CD4-positive, alpha-beta memory T cell (primary cell): ENCODE results near the gene PJVK. TPM values are rescaled to one million over a fixed set of nuclear protein-coding genes. Genes with fewer than 3 reads are reported as not detected.
A peak's percentile ranks its signal among the peaks of the same experiment; 100 is the strongest.

Source experiments
- CTCF ChIA-PET: fragments of 350-600 bp; sonication (Branson Sonifier 250); formaldehyde crosslinking; loops from one replicate; lab custom pipeline; 2021; ENCODE audit warnings: inconsistent platforms; ENCODE audit not compliant: partially characterized antibody; lab: Charles Lee
- POLR2A ChIA-PET: fragments of 350-600 bp; sonication (Branson Sonifier 250); formaldehyde crosslinking; loops from one replicate; lab custom pipeline; 2021; ENCODE audit not compliant: partially characterized antibody; lab: Charles Lee
- DNase-seq, 5 donors: peaks; one replicate each; pipeline versions ENCODE4 v3.0.0 to v3.0.0-alpha.2; 2020 to 2022; ENCODE audit warnings: mixed read lengths in 1 of 5
- H3K27ac ChIP-seq: one replicate; pipeline ENCODE4 v1.7.0; 2013; ENCODE audit warnings: low read depth, low read length
- H3K27me3 ChIP-seq: 2 replicates; pipeline ENCODE4 v1.7.0; 2013; ENCODE audit warnings: mild to moderate bottlenecking, low read length, moderate library complexity; ENCODE audit not compliant: insufficient read depth
- H3K36me3 ChIP-seq: 2 replicates; pipeline ENCODE4 v1.7.0; 2013; ENCODE audit warnings: mild to moderate bottlenecking, low read length, moderate library complexity; ENCODE audit not compliant: insufficient read depth
- H3K4me1 ChIP-seq: 2 replicates; pipeline ENCODE4 v1.7.0; 2013; ENCODE audit warnings: mild to moderate bottlenecking, low read length, moderate library complexity; ENCODE audit not compliant: insufficient read depth
- H3K4me3 ChIP-seq, 2 donors: one replicate each; pipeline ENCODE4 v1.7.0; 2013; ENCODE audit warnings: low read length in 2 of 2, mild to moderate bottlenecking in 1 of 2
- H3K9me3 ChIP-seq, 2 donors: one replicate each; pipeline ENCODE4 v1.7.0; 2013; ENCODE audit warnings: low read length in 2 of 2, control low read depth in 1 of 2; ENCODE audit not compliant: control insufficient read depth in 1 of 2
- H3K27ac Mint-ChIP-seq, 7 donors: one replicate each; pipeline ENCODE4 v1.8.0; 2020 to 2021; ENCODE audit warnings: mixed read lengths in 7 of 7, mild to moderate bottlenecking in 6 of 7, inconsistent platforms in 3 of 7, moderate library complexity in 3 of 7
- H3K27me3 Mint-ChIP-seq, 2 donors: one replicate each; pipeline ENCODE4 v1.8.0; 2020 to 2021; ENCODE audit warnings: mixed read lengths in 2 of 2
- H3K36me3 Mint-ChIP-seq, 2 donors: one replicate each; pipeline ENCODE4 v1.8.0; 2020 to 2021; ENCODE audit warnings: mixed read lengths in 2 of 2, inconsistent platforms in 1 of 2, mild to moderate bottlenecking in 1 of 2
- H3K4me1 Mint-ChIP-seq, 4 donors: one replicate each; pipeline ENCODE4 v1.8.0; 2020 to 2021; ENCODE audit warnings: mixed read lengths in 4 of 4, mild to moderate bottlenecking in 1 of 4
- H3K4me3 Mint-ChIP-seq, 8 donors: one replicate each; pipeline ENCODE4 v1.8.0; 2020 to 2021; ENCODE audit warnings: mixed read lengths in 8 of 8, mild to moderate bottlenecking in 7 of 8, moderate library complexity in 6 of 8, inconsistent platforms in 3 of 8
- H3K9me3 Mint-ChIP-seq, 8 donors: one replicate each; pipeline ENCODE4 v1.8.0; 2020 to 2021; ENCODE audit warnings: mixed read lengths in 8 of 8, mild to moderate bottlenecking in 5 of 8, inconsistent platforms in 3 of 8, moderate library complexity in 1 of 8
- intact Hi-C: fragments of 100-400 bp; cut with micrococcal nuclease; formaldehyde crosslinking; loops from one replicate; pipeline ENCODE4 v1.15.1; 2023
- polyA plus RNA-seq, 2 donors: library from polyadenylated mRNA; unstranded; fragments of 300-500 nt; fragmentation: Illumina TruSeq; gene quantifications; one replicate each; pipeline ENCODE4 v1.2.3, GENCODE V29; 2021
- total RNA-seq, 2 experiments: library from RNA; stranded (reverse); gene quantifications; one replicate each; pipeline ENCODE4 v1.2.3, GENCODE V29; 2021

Gene PJVK
- total and polyA plus RNA-seq, 4 experiments from 2014 or later = 0.23 to 4.1 (median 2.0) TPM

DNA sequence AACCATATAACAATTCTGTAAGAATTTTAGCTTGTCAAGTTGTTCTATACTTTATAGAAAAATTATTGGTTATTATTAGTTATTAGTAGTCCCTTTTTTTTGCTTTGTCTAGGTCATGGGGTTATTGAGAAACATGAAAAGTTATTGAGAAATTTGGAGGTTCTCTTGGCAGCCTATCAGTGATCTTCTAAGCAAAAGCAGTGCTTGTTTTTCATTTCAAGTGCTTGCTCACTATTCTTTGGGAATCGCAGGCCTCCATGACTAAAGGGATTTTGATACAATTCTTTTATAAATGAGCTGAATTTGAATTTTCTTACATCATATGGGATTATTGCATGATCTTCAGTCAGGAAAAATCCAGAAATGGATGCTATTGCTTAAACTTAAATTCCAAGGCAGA lies 54.9 kb downstream of the PJVK start:
- Mint-ChIP-seq H3K36me3 (peaks cover 21 to 59% of the 10 kb centered on the region in 2 donors), H3K9me3 (no peaks in the 10 kb centered on the region), H3K4me1 (peaks cover 0 to 3% (median under 1%) of the 10 kb centered on the region in 4 donors), H3K27me3 (no peaks in the 10 kb centered on the region), H3K27ac (no peak overlapping the region), H3K4me3 (no peak overlapping the region)
- Histone ChIP-seq H3K36me3 (peaks cover 39% of the 10 kb centered on the region), H3K27me3 (no peaks in the 10 kb centered on the region), H3K27ac (no peak overlapping the region), H3K4me3 (no peak overlapping the region), H3K9me3 (no peaks in the 10 kb centered on the region), H3K4me1 (no peaks in the 10 kb centered on the region)
- DNase-seq = no peak
- ChIA-PET POLR2A (no interaction called here), CTCF (interaction anchor here (1.6 kb wide), 1 partner anchor 17 kb away, joined by 4 read pairs; no protein-coding TSS in a partner anchor)
- intact Hi-C loops = no loop called here

DNA sequence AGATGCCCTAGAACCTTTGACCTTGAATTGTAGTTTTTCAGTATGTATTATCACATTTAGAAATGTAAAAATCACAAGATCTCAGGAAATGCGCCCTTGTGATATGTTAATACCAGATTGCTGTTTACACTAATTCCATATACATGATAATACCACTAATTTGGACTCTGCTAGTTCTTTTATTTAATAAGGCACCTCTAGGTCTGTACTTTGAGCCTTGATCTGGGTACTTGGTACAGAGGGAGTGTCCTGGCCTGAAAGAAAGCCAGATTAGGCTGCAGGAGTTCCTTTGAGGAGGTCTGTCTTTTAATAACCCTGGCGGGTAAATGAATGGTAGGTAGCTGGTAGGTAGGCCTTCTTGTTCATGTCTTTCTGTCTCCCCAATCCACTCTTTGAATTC lies 55.3 kb downstream of the PJVK start:
- Mint-ChIP-seq H3K27ac (peak overlapping the region in 1 of 7 donors; percentile 63), H3K36me3 (peaks cover 20 to 57% of the 10 kb centered on the region in 2 donors)

DNA sequence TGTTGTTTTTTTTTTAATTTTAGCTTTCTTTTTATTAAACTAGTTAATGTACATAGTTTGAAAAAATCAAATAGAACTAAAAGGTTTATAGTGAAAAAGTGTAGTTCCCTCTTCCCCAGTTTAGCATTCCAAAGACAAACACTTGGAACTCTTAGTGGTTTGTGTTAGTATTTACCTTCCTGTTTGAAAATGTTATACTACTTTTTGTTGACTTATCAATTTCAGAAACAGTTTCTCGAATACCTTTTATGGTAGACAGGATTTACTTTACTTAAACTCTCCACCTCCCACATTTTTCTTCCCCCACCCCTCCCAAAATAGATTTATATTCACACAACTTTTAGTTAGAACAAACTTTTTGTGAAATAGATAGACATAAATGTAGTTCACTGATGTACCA lies 55.8 kb downstream of the PJVK start:
- H3K36me3 ChIP-seq = peaks cover 31% of the 10 kb centered on the region
- H3K4me3 ChIP-seq = no peak overlapping the region
- peaks cover 23 to 56% of the 10 kb centered on the region in 2 donors for H3K36me3 Mint-ChIP-seq
- ChIA-PET POLR2A (no interaction called here), CTCF (no interaction called here)
- intact Hi-C loops = no loop called here
- H3K4me1 ChIP-seq = no peaks in the 10 kb centered on the region
- H3K9me3 ChIP-seq = no peaks in the 10 kb centered on the region
- no peak for DNase-seq
- H3K27me3 Mint-ChIP-seq = no peaks in the 10 kb centered on the region
- no peak overlapping the region for H3K4me3 Mint-ChIP-seq
- peak overlapping the region in 4 of 7 donors; percentile 2 to 63 (median 36) for H3K27ac Mint-ChIP-seq
- H3K27me3 ChIP-seq = no peaks in the 10 kb centered on the region
- H3K9me3 Mint-ChIP-seq = no peaks in the 10 kb centered on the region
- peaks cover 0 to 3% (median under 1%) of the 10 kb centered on the region in 4 donors for H3K4me1 Mint-ChIP-seq
- H3K27ac ChIP-seq = no peak overlapping the region

More for the DNA sequence above, 55.3 kb downstream of the PJVK start:
- H3K27me3 Mint-ChIP-seq = no peaks in the 10 kb centered on the region
- H3K27ac ChIP-seq = no peak overlapping the region
- POLR2A ChIA-PET = no interaction called here
- CTCF ChIA-PET = interaction anchor here (1.6 kb wide), 1 partner anchor 17 kb away, joined by 4 read pairs; no protein-coding TSS in a partner anchor
- H3K4me1 Mint-ChIP-seq = peaks cover 0 to 3% (median under 1%) of the 10 kb centered on the region in 4 donors
- no peaks in the 10 kb centered on the region for H3K9me3 Mint-ChIP-seq
- no peak overlapping the region for H3K4me3 ChIP-seq
- intact Hi-C loops = no loop called here
- H3K36me3 ChIP-seq = peaks cover 35% of the 10 kb centered on the region
- no peak overlapping the region for H3K4me3 Mint-ChIP-seq
- DNase-seq = no peak
- H3K27me3 ChIP-seq = no peaks in the 10 kb centered on the region
- H3K4me1 ChIP-seq = no peaks in the 10 kb centered on the region
- H3K9me3 ChIP-seq = no peaks in the 10 kb centered on the region

DNA sequence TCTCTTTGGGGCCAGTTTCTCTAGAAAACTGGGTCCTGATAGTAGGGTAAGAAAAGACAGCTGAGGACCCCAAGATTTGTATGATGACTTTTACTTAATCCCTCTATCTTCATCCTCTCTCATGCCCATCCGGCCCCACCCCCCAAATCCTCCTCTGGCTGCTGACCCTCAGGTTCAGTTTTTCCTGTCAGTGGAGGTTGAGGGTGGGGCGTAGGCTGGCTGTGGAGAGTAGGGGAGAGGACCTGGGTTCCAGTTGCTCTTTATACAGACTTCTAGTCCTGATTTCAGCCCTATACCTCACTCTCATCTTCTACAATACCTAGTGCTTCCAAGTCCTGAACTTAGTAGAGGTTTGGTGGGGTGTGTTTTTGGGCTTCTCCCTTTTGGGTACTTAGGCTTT lies 57.5 kb downstream of the PJVK start:
- Mint-ChIP-seq H3K4me1 (peaks cover 0 to 9% (median 6%) of the 10 kb centered on the region in 4 donors), H3K9me3 (no peaks in the 10 kb centered on the region), H3K27ac (peak overlapping the region in 2 of 7 donors; percentile 0 to 74), H3K36me3 (peaks cover 24 to 49% of the 10 kb centered on the region in 2 donors), H3K4me3 (no peak overlapping the region), H3K27me3 (no peaks in the 10 kb centered on the region)
- H3K27ac ChIP-seq = no peak overlapping the region
- intact Hi-C loops = no loop called here
- no peak for DNase-seq
- H3K4me3 ChIP-seq = no peak overlapping the region
- H3K36me3 ChIP-seq = peaks cover 14% of the 10 kb centered on the region
- no peaks in the 10 kb centered on the region for H3K9me3 ChIP-seq
- ChIA-PET CTCF (interaction anchor here (1.3 kb wide), 1 partner anchor 14 kb away, joined by 3 read pairs; no protein-coding TSS in a partner anchor), POLR2A (no interaction called here)
- H3K4me1 ChIP-seq = peaks cover under 1% of the 10 kb centered on the region
- no peaks in the 10 kb centered on the region for H3K27me3 ChIP-seq

DNA sequence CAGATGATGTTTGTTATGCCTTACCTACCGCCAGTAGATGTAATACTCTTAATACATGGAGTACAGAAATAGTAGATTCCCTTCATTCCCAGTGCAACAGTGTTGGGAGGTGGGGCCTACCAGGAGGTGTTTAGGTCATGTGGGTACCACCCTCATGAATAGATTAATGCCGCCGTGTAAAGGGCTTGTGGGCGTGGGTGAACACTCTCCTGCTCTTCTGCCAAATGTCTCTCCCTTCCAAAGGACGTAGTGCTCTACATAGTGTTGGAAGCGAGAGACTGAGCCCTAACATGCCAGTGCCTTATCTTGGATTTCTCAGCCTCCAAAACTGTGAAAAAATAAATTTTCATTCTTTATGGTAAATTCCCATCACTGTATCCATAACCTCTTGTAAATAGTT lies 59.2 kb downstream of the PJVK start:
- Histone ChIP-seq H3K4me1 (peaks cover 16% of the 10 kb centered on the region), H3K9me3 (no peaks in the 10 kb centered on the region), H3K36me3 (peaks cover 3% of the 10 kb centered on the region), H3K27ac (no peak overlapping the region), H3K27me3 (no peaks in the 10 kb centered on the region), H3K4me3 (no peak overlapping the region)
- no peak overlapping the region for H3K4me3 Mint-ChIP-seq
- no peaks in the 10 kb centered on the region for H3K9me3 Mint-ChIP-seq
- DNase-seq = no peak
- intact Hi-C loops = no loop called here
- peaks cover 31 to 43% of the 10 kb centered on the region in 2 donors for H3K36me3 Mint-ChIP-seq
- ChIA-PET CTCF (no interaction called here), POLR2A (no interaction called here)
- no peaks in the 10 kb centered on the region for H3K27me3 Mint-ChIP-seq
- peaks cover 9 to 24% (median 17%) of the 10 kb centered on the region in 4 donors for H3K4me1 Mint-ChIP-seq
- H3K27ac Mint-ChIP-seq = no peak overlapping the region

Other genes starting within 250 kb of the PJVK start
- gene PRKRA, start 203 bp upstream of the PJVK start, total RNA-seq = 10 to 100 TPM; 51.0 to 52.4 TPM
- 10 to 100 TPM; 57.1 to 83.0 TPM for gene PRKRA, start 203 bp upstream of the PJVK start, polyA plus RNA-seq
- under 1 TPM; 0.79 to 0.80 TPM for gene FKBP7, start 27.2 kb downstream of the PJVK start, total RNA-seq
- 1 to 10 TPM; 2.1 to 2.2 TPM for gene FKBP7, start 27.2 kb downstream of the PJVK start, polyA plus RNA-seq
- 10 to 100 TPM; 30.1 to 31.9 TPM for gene PLEKHA3, start 29.1 kb downstream of the PJVK start, total RNA-seq
- 10 to 100 TPM; 28.8 to 35.8 TPM for gene PLEKHA3, start 29.1 kb downstream of the PJVK start, polyA plus RNA-seq